GM13976 (cell line): ENCODE measurements around the gene GP2.

Source experiments
- DNase-seq: peaks from one replicate; pipeline ENCODE4 v3.0.0; 2012; ENCODE audit warnings: low spot score
- CTCF ChIP-seq: IDR thresholded peaks from 2 replicates; pipeline ENCODE4 v1.5.1; 2012; ENCODE audit warnings: borderline replicate concordance, mild to moderate bottlenecking; ENCODE audit not compliant: insufficient read depth; ENCODE audit errors: extremely low read depth, missing control alignments, control extremely low read depth
- in situ Hi-C: fragments of 300-500 bp; cut with MboI; formaldehyde crosslinking; loops from one replicate; pipeline ENCODE4 v1.12.0; 2022; ENCODE audit warnings: low sequenced_read_pairs, mixed read lengths, inconsistent platforms; ENCODE audit not compliant: unreplicated experiment

Gene GP2

GRCh38 chr16:20262248-20262647 is 65.1 kb downstream of the GP2 start:
- no peak for DNase-seq
- no peak for TF ChIP-seq CTCF
- in situ Hi-C loops = no loop called here

- TF ChIP-seq CTCF = no peak
- in situ Hi-C loops = no loop called here
- no peak for DNase-seq
These were observed 66.9 kb downstream of the GP2 start for GRCh38 chr16:20260215-20261009.
